HCT116 (cell line): Measurements from ENCODE around the gene KIF26A. TPM values are rescaled to one million over a fixed set of nuclear protein-coding genes. Genes with fewer than 3 reads are reported as not detected.

Experiments
- EGR1 ChIP-seq: IDR thresholded peaks from 2 replicates; pipeline ENCODE4 v1.6.1; 2012; ENCODE audit warnings: low read depth
- MAX ChIP-seq: IDR thresholded peaks from 2 replicates; pipeline ENCODE4 v1.6.1; 2012
- POLR2A ChIP-seq: IDR thresholded peaks from 2 replicates; pipeline ENCODE4 v1.7.0; 2011; ENCODE audit warnings: borderline replicate concordance; ENCODE audit not compliant: insufficient read depth, insufficient read length; ENCODE audit errors: extremely low read depth
- SP1 ChIP-seq: IDR thresholded peaks from 2 replicates; pipeline ENCODE4 v1.6.1; 2012; ENCODE audit warnings: low read depth
- microRNA counts: library from miRNA; unstranded; fragments of <30 nt; microRNA quantifications from one replicate; lab custom pipeline; 2015
- microRNA-seq: library from miRNA; unstranded; fragments of <30 nt; microRNA quantifications from one replicate; pipeline ENCODE4, GENCODE V29; 2016; ENCODE audit warnings: borderline number of aligned reads
- total RNA-seq: library from RNA; stranded (reverse); gene quantifications from one replicate; pipeline ENCODE4 v1.2.1, GENCODE V29; 2021; ENCODE audit not compliant: unreplicated experiment

KIF26A gene
- total RNA-seq, 1 experiment from 2014 or later, result 10.2 TPM

GRCh38 chr14:104230119-104230815 lies 91.9 kb downstream of the KIF26A start (continued):
- TF ChIP-seq MAX (no peak), POLR2A (no peak), EGR1 (no peak), SP1 (no peak)

MicroRNAs within 50 kb of the gene (microRNA counts, 767-probe panel; counts per million panel counts)
- microRNA hsa-miR-203 (lab: Ali Mortazavi, UCI), result 9,583 counts per million, percentile 8 among the panel's probes with 10 or more counts

Small RNAs within 50 kb of the gene (microRNA-seq; reads per million reads assigned to microRNA genes)
- gene MIR203A (not detected), gene MIR203B (not detected)

Other genes starting within 250 kb of the KIF26A start
- not detected for gene TDRD9, start 210.1 kb upstream of the KIF26A start, total RNA-seq
- not detected for gene RD3L, start 196.1 kb upstream of the KIF26A start, total RNA-seq
- not detected for gene ASPG, start 52.9 kb upstream of the KIF26A start, total RNA-seq